ENCODE data around the gene BOK.

- no peak for TF ChIP-seq EZH2 (IDR thresholded peaks at IDR 0.05; ENCODE audit: low read length, unreplicated experiment)
- no peak for TF ChIP-seq CTCF (conservative IDR thresholded peaks at IDR 0.05; ENCODE audit: low read depth, low read length)
- TF ChIP-seq EZH2phosphoT487 (IDR thresholded peaks at IDR 0.05; ENCODE audit: borderline replicate concordance, low read length) = no peak
These were observed 1.8 kb upstream of the BOK start for GRCh38 chr2:241556746-241557145.

Measured in PC-3 (cell line).